ENCODE results near the gene MRTO4.
"Not testable (repeated sequence)": the region's sequence is repeated elsewhere in the genome, so short reads cannot be mapped to it uniquely, and the experiment has no call there.

The MRTO4 gene

DNA sequence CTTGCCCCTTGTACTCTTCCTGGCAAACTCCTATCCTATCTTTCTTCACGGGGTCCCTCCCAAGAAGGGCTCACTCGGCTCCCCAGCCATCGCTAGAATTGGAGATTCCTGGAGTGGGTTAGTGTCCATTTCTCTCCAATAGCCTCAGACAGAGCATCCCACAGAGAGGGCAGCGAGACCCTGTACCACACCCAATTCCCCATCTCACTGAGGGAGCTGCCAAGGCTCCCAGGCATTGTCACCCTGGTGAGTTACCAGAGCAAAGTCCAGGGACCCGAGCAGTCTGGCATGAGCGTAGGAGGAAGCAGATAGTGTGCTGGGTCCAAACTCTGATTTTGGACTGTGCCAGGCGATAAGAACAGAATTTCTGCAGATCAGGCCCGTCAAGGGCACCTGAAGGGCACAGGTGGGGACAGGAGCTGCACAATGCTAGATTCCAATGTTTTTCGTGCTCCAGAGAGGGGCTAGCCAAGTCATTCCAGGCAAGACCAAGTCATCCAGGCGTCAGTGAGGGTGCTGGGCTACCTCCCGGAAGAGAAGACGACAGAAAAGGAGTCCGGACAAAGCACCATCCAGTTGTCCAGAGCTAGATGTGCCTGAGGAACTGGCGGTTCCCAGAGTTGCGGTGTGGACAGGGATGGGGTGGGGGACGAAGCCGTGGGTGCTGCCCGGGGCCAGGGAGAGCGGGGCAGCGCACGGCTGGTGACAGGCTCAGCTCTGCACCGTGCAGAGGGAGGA, 21.7 kb downstream of the MRTO4 start:
- DNase-seq (ENCODE audit: low read depth), result no peak

- DNase-seq (ENCODE audit: low read depth), result not testable (repeated sequence)
These were observed 22.4 kb downstream of the MRTO4 start for GRCh38 chr1:19273844-19274531.

GRCh38 chr1:19274636-19275035, 23.0 kb downstream of the MRTO4 start:
- no peak for DNase-seq (ENCODE audit: low read depth)

DNA sequence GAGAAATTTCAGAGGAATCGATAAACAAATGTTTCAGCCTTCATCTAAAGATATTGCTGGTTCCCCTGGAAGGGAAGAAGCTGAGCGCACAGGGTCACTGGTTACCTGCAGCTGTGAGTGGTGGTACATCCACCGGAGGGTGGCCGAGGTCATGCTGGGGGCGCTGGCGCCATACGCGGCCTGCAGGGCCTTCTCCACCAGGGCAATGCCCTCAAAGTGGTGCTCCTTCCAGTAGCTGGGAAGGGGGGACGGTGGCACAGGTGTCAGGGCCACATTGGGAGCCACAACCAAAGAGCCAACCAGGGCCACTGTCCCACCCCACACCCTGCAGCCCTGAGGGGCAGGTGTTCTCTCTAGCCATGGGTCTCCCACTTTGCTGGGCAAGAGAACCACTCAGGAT, 32.3 kb downstream of the MRTO4 start:
- no peak for DNase-seq (ENCODE audit: low read depth)

- no peak for DNase-seq (ENCODE audit: low read depth)
These were observed 33.3 kb downstream of the MRTO4 start for GRCh38 chr1:19284881-19285280.

- DNase-seq (ENCODE audit: low read depth), result not testable (repeated sequence)
These were observed 33.8 kb downstream of the MRTO4 start for GRCh38 chr1:19285366-19285765.

DNA sequence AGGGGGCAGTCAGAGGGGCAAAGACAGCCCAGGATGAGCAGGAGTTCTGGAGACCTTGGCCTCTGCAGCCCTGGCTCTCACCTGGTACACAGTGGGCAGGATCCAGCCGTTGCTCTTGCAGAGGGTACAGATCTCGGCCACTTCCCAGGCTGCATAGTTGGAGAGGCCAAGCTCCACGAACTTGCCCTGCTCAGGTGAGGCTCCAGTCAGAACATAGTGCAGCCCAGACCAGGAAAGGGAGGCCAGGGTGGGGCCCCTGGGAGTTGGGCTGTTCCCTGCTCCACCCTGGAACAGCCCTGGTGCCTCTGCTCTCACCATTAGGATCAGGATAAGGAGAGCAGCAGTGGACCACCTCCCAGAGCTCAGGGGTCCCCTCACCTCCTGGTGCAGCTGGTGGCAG, 34.2 kb downstream of the MRTO4 start:
- not testable (repeated sequence) for DNase-seq (ENCODE audit: low read depth)

DNA sequence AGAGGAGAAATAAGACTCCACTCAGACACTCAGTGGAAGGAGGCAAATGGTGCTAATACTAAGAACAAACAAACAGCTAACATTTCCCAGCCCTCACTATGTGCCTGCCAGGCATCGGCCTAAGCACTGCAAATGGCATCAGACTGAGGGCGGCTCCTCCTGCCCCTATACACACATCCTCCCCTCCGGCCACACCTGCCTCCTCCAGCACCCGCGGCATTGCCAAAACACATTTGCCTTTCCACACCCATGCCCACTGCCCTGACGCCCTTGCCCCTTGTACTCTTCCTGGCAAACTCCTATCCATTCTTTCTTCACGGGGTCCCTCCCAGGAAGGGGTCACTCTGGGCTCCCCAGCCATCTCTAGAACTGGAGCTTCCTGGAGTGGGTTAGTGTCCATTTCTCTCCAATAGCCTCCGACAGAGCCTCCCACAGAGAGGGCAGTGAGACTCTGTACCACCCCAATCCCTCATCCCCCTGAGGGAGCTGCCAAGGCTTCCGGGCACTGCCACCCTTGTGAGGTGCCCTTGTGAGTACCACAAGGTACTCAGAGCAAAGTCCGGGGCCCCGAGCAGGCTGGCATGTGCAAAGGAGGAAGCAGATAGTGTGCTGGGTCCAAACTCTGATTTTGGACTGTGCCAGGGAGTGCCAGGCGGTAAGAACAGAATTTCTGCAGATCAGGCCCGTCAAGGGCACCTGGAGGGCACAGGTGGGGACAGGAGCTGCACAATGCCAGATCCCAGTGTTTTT, 36.0 kb downstream of the MRTO4 start:
- DNase-seq (ENCODE audit: low read depth), result no peak

DNA sequence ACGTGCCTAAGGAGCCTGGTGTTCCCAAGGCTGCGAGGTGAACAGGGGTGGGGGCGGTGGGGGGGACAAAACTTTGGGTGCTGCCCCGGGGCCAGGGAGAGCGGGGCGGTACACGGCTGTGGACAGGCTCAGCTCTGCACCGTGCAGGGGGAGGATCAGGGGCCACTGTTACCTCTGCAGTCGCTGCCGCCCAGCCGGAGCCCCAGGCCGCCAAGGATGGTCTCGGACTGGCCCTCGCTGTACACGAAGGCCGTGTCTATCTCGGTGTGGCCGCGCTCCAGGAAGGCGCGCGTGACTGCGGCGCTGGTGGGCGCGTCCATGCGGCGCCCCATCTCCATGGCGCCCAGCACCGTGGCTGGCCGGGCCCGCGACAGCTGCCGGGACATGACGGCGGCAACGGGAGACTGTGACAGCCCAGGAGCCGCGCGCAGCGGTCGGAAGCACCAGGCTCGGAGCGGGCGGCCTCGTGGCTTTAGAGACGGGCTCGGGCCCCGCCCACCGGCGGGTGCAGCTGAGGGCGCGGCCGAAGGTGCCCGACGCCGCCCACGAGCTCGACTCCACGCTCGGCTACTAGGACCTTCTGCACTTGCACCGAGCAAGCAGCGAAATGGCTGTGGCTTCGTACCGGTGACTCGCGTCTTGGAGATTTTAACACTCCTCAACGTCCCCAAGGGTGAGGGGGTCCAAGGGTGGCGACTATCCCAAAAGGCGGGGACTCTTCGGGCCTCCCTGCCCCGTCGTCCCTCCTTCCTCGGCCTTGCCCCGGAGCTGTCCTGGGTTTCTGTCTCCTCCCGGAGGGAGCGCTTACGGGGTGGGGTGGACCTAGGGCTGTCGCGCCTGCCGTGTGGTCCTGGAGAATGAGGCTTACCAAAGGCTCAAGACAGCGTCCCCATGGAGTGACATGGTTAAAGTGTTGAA, 37.0 kb downstream of the MRTO4 start, which contains the start of gene AKR7A3:
Gene AKR7A3 (minus strand): TSS at position 447 of the 918 bp plus-strand sequence. CDS start 61 bp downstream, at position 386.
- DNase-seq (ENCODE audit: low read depth), result not testable (repeated sequence)

- DNase-seq (ENCODE audit: low read depth), result no peak
These were observed 37.6 kb downstream of the MRTO4 start for GRCh38 chr1:19289244-19289643.

- no peak for DNase-seq (ENCODE audit: low read depth)
These were observed 43.0 kb downstream of the MRTO4 start for GRCh38 chr1:19294638-19295037.

DNA sequence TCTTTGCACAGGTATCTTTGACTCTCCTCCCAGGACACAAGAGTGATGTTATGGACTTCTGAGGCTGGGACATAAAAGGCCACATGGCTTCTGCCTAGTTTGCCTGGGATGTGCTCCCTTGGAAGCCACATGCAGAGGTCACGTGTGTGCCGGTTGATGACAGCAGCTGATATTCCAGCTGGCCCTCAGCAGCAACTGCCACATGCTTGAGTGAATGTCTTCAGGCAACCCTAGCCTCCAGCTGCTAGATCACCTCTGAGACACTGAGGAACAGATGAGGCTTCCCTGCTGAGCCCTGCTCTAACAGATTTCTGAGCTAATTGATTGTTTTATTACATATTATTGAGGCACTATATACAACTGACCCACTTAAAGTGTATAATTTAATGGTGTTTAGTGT, 48.6 kb downstream of the MRTO4 start:
- no peak for DNase-seq (ENCODE audit: low read depth)

DNA sequence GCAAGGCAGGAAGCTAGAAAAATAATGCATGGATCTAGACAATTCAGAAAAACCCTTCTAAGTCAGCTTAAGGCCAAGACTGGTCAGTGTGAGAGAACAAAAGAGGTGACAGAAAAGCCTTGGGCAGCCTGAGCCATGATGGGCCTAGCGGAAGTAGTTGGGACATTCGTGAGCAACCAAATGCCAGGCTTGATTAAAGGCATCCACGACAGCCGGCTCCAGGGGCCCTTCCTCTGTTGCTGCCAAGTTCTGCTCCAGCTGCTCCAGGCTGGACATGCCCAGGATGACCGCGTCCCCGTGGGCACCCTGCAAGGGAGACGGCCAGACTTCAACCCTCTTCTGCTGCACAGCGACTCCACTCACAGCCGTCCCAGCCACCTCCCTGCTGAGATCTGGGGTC, 52.5 kb downstream of the MRTO4 start:
- not testable (repeated sequence) for DNase-seq (ENCODE audit: low read depth)

- no peak for DNase-seq (ENCODE audit: low read depth)
These were observed 54.3 kb downstream of the MRTO4 start for GRCh38 chr1:19305880-19306279.

DNA sequence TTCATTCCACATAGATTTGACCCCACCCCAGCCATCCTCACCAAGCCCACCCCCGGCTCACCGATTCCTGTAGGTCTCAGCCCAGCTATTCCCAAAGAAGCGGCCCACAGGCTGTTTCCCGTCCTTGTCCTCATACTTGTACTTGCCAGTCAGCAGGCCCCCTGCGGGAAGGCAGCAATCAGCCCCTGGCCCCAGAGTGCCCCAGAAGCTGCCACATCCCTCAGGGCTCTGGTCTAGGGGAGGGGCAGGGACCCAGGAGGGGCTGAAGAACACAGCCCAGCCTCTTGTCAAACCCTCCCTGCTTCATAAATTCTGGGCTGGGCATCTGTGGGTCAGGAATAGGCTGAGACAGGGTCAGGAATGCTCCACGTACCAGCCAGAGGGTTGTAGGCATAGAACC, 55.3 kb downstream of the MRTO4 start:
- DNase-seq (ENCODE audit: low read depth), result no peak

DNA sequence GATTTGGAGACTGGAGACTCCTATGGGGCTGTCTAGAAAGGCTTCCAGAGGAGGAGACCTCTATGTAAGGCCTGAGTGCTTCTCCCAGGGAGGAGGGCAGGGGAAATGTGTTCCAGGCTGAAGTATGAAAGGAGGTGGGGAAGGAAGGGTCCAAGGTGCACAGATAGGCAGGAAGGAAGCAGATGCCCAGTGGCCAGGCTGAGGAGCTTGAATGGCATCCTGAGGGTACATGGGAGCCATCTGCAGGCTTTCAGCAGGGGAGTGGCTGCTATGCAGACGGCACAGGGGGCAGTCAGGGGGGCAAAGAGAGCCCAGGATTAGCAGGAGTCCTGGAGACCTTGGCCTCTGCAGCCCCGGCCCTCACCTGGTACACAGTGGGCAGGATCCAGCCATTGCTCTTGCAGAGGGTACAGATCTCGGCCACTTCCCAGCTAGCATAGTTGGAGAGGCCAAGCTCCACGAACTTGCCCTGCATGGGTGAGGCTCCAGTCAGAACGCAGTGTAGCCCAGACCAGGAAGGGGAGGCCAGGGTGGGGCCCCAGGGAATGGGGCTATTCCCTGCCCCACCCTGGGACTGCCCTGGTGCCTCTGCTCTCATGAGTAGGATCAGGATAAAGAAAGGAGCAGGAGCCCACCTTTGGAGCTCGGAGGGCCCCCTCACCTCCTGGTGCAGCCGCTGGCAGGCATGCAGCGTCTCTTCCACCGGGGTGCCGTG, 56.3 kb downstream of the MRTO4 start:
- DNase-seq (ENCODE audit: low read depth), result no peak

DNA sequence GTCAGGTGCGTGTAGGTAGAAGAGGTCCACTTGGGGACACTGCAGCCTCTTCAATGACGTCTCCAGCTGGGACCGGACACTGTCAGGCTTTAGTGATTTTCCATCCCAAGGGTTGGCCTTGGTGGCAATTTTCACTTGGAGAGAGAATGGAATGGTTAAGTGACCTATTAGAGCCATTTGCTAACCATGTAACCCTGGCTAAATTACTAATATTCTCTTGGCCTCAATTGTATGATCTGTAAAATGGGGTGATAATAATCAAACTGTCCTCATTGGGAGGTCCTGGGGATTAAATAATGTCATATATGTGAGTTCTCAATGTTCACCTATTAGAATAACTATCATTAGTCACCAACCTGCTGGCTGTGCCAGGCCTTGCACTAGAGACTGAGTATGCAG, 56.9 kb downstream of the MRTO4 start:
- no peak for DNase-seq (ENCODE audit: low read depth)

DNA sequence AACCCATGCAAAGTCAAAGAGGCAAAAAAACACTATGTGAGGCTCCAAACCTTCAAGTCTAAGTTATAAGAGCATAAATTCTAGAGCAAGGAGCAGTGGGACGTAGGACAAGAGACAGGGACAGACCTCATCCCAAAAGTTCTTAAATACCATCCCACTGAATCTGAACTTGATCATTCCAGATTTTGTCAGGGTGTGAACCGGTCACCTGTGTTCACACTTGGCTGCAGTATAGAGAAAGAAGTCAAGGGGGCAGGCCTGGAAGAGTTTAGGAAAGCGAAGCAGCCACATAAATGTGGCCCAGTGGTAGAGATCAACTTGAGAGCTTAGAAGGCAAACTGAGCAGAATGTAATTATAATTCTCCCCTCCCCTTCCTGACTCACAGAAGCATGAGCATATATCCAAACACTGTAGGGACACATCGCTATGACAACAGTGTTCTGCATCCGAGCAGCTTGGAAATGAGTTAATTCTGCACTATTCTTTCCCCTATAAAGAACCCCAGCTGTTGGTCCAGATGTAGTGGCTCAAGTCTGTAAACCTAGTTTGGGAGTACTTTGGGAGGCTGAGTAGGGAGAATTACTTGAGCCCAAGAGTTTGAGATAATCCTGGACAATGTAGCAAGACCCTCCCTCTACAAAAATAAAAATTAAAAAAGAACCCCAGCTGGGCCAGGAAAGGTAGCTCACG, 57.7 kb downstream of the MRTO4 start:
- DNase-seq (ENCODE audit: low read depth), result no peak

Measured in non-pigmented ciliary epithelial cell (primary cell).